ENCODE data around the gene SSBP3. TPM values are rescaled to one million over a fixed set of nuclear protein-coding genes. Genes with fewer than 3 reads are reported as not detected.

The SSBP3 gene
- total RNA-seq, 1 donor from 2014 or later: 70.7 TPM

- intact Hi-C loops (cut with DNase I): no loop called here
These were observed 7.1 kb upstream of the SSBP3 start for GRCh38 chr1:54413295-54413694.

GRCh38 chr1:54410359-54410758 lies 4.2 kb upstream of the SSBP3 start:
- H3K36me3 ChIP-seq: no peaks in the 10 kb centered on the region
- peaks cover 41% of the 10 kb centered on the region for H3K4me1 ChIP-seq
- peak overlapping the region; percentile 97 for H3K27ac ChIP-seq
- TF ChIP-seq POLR2AphosphoS5 (IDR thresholded peaks at IDR 0.05; ENCODE audit: insufficient read depth in 1 of 2, low read depth in 1 of 2): no peak
- TF ChIP-seq POLR2A (IDR thresholded peaks at IDR 0.05): no peak
- no peak for TF ChIP-seq CTCF (IDR thresholded peaks at IDR 0.05)
- H3K27me3 ChIP-seq: no peaks in the 10 kb centered on the region
- no peaks in the 10 kb centered on the region for H3K9me3 ChIP-seq
- no peak for DNase-seq (ENCODE audit: extremely low spot score in 2 of 2)
- H3K4me3 ChIP-seq: no peak overlapping the region
- intact Hi-C loops (cut with DNase I): no loop called here

More at GRCh38 chr1:54413295-54413694, 7.1 kb upstream of the SSBP3 start:
- Histone ChIP-seq H3K4me3 (no peak overlapping the region), H3K9me3 (no peaks in the 10 kb centered on the region), H3K27me3 (no peaks in the 10 kb centered on the region), H3K36me3 (no peaks in the 10 kb centered on the region), H3K27ac (peak overlapping the region; percentile 51), H3K4me1 (peaks cover 34% of the 10 kb centered on the region)
- TF ChIP-seq POLR2AphosphoS5 (IDR thresholded peaks at IDR 0.05; ENCODE audit: insufficient read depth in 1 of 2, low read depth in 1 of 2): peak; percentile 38 to 80
- TF ChIP-seq CTCF (IDR thresholded peaks at IDR 0.05): no peak
- TF ChIP-seq POLR2A (IDR thresholded peaks at IDR 0.05): no peak
- DNase-seq (ENCODE audit: extremely low spot score in 2 of 2): no peak

DNA sequence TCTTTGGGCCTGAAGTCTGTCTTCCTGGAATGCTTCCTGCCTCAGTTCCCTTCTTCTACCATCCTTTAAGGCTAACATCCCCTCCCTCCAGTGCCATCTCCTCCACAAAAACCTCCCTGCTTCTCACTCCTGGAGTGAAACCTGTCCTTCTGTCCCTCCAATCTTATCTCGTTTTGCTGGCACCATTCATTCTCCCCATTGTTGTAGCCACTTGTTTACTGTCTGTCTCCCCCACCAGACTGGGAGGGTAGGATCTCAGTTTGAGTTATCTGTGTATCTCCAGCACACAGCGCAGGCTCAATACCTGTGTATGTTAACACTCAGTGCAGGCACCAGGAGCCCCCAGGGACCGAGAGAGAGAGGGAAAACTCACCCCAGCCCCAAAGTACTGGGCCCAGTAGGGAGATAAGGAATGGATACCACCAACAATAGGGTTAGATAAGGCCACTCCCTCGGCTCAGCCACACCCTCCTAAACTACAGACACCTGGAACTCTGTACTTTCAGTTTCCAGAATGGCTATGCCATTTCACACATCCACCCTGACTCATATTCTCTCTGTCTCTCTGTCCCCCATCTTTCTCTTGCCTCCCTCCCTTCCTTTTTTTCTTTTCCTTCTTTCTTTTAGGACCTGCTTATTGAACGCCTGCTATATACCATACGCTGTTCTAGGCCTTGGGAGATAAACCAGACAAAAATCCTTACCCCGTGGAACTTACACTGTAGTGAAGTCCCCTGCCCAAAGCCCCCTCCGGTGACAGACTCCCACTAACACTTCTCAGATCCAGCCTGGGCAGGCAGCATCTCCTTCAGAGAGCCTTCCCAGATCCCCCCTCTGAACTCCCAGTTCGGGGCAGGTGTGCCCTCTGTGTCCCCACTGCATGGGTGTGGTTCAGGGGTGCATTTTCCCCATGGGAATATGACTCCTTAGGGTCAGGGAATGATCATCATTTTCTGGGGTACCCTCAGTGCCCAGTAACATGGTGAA lies 3.3 kb upstream of the SSBP3 start:
- H3K4me3 ChIP-seq: no peak overlapping the region
- H3K9me3 ChIP-seq: no peaks in the 10 kb centered on the region
- no peak for DNase-seq (ENCODE audit: extremely low spot score in 2 of 2)
- H3K36me3 ChIP-seq: no peaks in the 10 kb centered on the region
- H3K4me1 ChIP-seq: peaks cover 50% of the 10 kb centered on the region
- intact Hi-C loops (cut with DNase I): loop anchor here (10.0 kb wide), 1 partner anchor 85 kb away; no protein-coding TSS in a partner anchor
- TF ChIP-seq POLR2A (IDR thresholded peaks at IDR 0.05) (no peak), CTCF (IDR thresholded peaks at IDR 0.05) (no peak), POLR2AphosphoS5 (IDR thresholded peaks at IDR 0.05; ENCODE audit: insufficient read depth in 1 of 2, low read depth in 1 of 2) (no peak)
- H3K27me3 ChIP-seq: no peaks in the 10 kb centered on the region
- peak overlapping the region; percentile 97 for H3K27ac ChIP-seq

- no peaks in the 10 kb centered on the region for H3K36me3 ChIP-seq
- intact Hi-C loops (cut with DNase I): loop anchor here (1.0 to 10.0 kb wide), 2 partner anchors 80 to 84 kb away; no protein-coding TSS in a partner anchor
- DNase-seq (ENCODE audit: extremely low spot score in 2 of 2): no peak
- peak overlapping the region; percentile 97 for H3K27ac ChIP-seq
- H3K4me1 ChIP-seq: peaks cover 55% of the 10 kb centered on the region
- TF ChIP-seq POLR2A (IDR thresholded peaks at IDR 0.05) (no peak), CTCF (IDR thresholded peaks at IDR 0.05) (no peak), POLR2AphosphoS5 (IDR thresholded peaks at IDR 0.05; ENCODE audit: insufficient read depth in 1 of 2, low read depth in 1 of 2) (no peak)
- H3K27me3 ChIP-seq: no peaks in the 10 kb centered on the region
- H3K4me3 ChIP-seq: no peak overlapping the region
- no peaks in the 10 kb centered on the region for H3K9me3 ChIP-seq
These were observed 2.2 kb upstream of the SSBP3 start for GRCh38 chr1:54408147-54409066.
